ENCODE measurements around the gene MRPL14.

Gene MRPL14

DNA sequence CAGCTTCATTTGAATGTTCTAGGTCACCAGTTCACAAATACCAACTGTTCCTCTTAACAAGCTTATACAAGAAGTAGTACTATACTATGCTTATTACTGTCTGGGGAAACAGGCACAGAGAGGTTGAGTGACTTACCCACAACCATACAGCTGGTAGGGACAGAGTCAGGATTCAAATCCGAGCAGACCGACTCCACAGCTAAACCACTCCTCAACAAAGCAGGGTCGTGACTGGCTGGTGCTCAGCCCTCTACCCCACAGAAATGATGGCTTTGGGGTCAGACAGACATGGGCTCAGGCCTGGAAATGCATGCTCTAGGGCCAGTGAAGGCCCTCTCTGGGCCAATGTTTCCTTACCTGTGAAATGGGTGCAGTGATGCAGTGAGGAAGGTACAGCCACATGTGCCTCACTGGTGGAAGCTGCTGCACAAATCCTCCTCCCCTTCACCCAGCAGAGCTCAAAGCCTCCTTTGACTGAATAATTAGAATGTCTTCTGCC lies 63.6 kb downstream of the MRPL14 start:
- Mint-ChIP-seq H3K4me1 (peaks cover 3% of the 10 kb centered on the region), H3K27ac (no peak overlapping the region), H3K27me3 (peaks cover 52% of the 10 kb centered on the region), H3K4me3 (no peak overlapping the region), H3K36me3 (no peaks in the 10 kb centered on the region), H3K9me3 (no peaks in the 10 kb centered on the region)
- no peak for DNase-seq
- CTCF ChIA-PET: interaction anchor here (0.6 to 3.9 kb wide), 18 partner anchors 8 to 395 kb away, joined by 3 to 33 read pairs (median 3); no protein-coding TSS in a partner anchor

Measured in activated naive CD4-positive, alpha-beta T cell treated with anti-CD3 and anti-CD28 coated beads, Interleukin-2, amount 10 ng/mL, durations not matched to agents 7 days and 5 days (primary cell).